Upper lobe of right lung (tissue), 1 donor: Measurements from ENCODE around the gene MARK1. TPM values are rescaled to one million over a fixed set of nuclear protein-coding genes. Genes with fewer than 3 reads are reported as not detected.
"Not testable (repeated sequence)": the region's sequence is repeated elsewhere in the genome, so short reads cannot be mapped to it uniquely, and the experiment has no call there.

Source experiments
- ATAC-seq: fragments of 200-7000 bp; cut with Tn5 transposase; one replicate; pipeline ENCODE4 v1.9.1; 2020; ENCODE audit warnings: mild to moderate bottlenecking, moderate library complexity
- DNase-seq: peaks from one replicate; pipeline ENCODE4 v3.0.0-alpha.2; 2020
- H3K27ac ChIP-seq: fragments of 200-600 bp; one replicate; pipeline ENCODE4 v1.8.0; 2022
- H3K27me3 ChIP-seq: fragments of 200-600 bp; one replicate; pipeline ENCODE4 v1.8.0; 2022; ENCODE audit warnings: mild to moderate bottlenecking
- H3K36me3 ChIP-seq: fragments of 200-600 bp; one replicate; pipeline ENCODE4 v1.8.0; 2022
- H3K4me1 ChIP-seq: fragments of 200-600 bp; one replicate; pipeline ENCODE4 v1.8.0; 2022
- H3K4me3 ChIP-seq: fragments of 200-600 bp; one replicate; pipeline ENCODE4 v1.8.0; 2022; ENCODE audit warnings: mild to moderate bottlenecking
- H3K9me3 ChIP-seq: fragments of 200-600 bp; one replicate; pipeline ENCODE4 v1.8.0; 2022
- intact Hi-C: fragments of 100-400 bp; cut with DNase I; formaldehyde crosslinking; loops from one replicate; pipeline ENCODE4 v1.11.0; 2022
- total RNA-seq: library from RNA; stranded (reverse); fragmentation: NEBNext Ultra II Directional; extraction: Animal tissue kit (Norgen Biotek cat#: 25700); gene quantifications from one replicate; pipeline ENCODE4 v1.2.1, GENCODE V29; 2021
- TF ChIP-seq, protein P1 (sequence below): fragments of 200-600 bp; IDR thresholded peaks from one replicate; pipeline ENCODE4 v1.8.0; 2022; ENCODE audit warnings: antibody characterized with exemption
- donor health status: DM: no; HTN: yes; CAD: no; lungs with severe emphysema.

Gene MARK1
- total RNA-seq, 1 donor from 2014 or later: 2.3 TPM

DNA sequence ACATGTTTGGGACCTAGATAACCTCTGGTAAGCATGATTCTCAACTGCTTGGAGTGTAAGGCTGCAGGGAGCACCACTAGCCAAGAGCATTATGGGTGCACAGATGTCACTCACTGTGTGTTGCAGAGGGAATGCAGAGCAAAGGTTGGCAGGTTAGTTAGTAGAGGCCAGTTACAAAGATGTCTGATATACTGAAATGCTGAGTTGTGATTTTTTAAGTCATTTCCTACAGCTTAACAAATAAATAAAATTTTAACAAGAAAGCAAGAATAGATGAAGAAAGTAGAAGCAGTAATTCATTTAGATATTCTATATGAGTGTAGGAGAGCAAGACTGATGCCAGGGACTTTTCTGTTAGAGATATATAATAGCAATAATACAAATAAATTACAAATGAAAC, 64.8 kb downstream of the MARK1 start:
- H3K9me3 ChIP-seq: no peaks in the 10 kb centered on the region
- H3K27ac ChIP-seq: no peak overlapping the region
- TF ChIP-seq, protein P1, sequence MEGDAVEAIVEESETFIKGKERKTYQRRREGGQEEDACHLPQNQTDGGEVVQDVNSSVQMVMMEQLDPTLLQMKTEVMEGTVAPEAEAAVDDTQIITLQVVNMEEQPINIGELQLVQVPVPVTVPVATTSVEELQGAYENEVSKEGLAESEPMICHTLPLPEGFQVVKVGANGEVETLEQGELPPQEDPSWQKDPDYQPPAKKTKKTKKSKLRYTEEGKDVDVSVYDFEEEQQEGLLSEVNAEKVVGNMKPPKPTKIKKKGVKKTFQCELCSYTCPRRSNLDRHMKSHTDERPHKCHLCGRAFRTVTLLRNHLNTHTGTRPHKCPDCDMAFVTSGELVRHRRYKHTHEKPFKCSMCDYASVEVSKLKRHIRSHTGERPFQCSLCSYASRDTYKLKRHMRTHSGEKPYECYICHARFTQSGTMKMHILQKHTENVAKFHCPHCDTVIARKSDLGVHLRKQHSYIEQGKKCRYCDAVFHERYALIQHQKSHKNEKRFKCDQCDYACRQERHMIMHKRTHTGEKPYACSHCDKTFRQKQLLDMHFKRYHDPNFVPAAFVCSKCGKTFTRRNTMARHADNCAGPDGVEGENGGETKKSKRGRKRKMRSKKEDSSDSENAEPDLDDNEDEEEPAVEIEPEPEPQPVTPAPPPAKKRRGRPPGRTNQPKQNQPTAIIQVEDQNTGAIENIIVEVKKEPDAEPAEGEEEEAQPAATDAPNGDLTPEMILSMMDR: no peak
- H3K36me3 ChIP-seq: no peaks in the 10 kb centered on the region
- H3K27me3 ChIP-seq: no peaks in the 10 kb centered on the region
- no peaks in the 10 kb centered on the region for H3K4me1 ChIP-seq
- no peak for DNase-seq
- intact Hi-C loops: no loop called here
- ATAC-seq: no peak
- H3K4me3 ChIP-seq: no peak overlapping the region

DNA sequence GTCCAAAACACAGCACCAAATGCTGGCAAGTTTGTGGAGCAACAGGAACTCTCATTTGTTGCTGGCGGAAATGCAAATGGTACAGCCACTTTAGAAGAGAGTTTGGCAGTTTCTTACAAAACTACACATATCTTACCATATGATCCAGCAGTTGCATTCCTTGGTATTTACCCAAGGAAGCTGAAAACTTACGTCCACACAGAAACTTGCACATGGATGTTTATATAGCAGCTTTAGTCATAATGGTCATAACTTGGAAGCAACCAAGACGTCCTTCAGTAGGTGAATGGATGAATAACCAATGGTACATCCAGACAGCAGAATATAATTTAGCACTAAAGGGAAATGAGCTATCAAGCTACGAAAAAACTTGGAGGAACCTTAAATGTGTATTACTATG, 66.4 kb downstream of the MARK1 start:
- Histone ChIP-seq H3K36me3 (no peaks in the 10 kb centered on the region), H3K9me3 (no peaks in the 10 kb centered on the region), H3K27me3 (no peaks in the 10 kb centered on the region), H3K27ac (no peak overlapping the region), H3K4me3 (no peak overlapping the region), H3K4me1 (no peaks in the 10 kb centered on the region)
- intact Hi-C loops: no loop called here
- TF ChIP-seq, protein P1: no peak
- DNase-seq: no peak
- ATAC-seq: no peak

DNA sequence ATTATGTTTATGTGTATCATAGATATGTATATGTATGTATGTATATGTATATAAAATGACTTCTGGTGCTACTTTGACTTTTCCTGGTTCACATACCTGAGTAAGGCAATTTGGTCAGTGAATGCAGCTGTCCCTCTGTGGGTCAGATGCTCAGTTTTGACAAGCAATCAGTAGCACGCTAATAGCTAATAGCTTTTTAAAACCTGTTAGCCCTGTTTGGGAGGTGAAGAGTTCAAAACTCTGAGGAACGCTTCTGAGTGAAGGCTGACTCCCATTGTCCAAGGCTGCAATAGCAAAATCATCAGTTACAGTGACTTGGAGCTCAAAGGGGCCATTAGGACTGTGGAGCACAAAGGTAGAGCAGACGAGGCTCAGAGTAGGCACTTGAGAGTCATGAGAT, 67.2 kb downstream of the MARK1 start:
- intact Hi-C loops: no loop called here
- no peak for ATAC-seq

DNA sequence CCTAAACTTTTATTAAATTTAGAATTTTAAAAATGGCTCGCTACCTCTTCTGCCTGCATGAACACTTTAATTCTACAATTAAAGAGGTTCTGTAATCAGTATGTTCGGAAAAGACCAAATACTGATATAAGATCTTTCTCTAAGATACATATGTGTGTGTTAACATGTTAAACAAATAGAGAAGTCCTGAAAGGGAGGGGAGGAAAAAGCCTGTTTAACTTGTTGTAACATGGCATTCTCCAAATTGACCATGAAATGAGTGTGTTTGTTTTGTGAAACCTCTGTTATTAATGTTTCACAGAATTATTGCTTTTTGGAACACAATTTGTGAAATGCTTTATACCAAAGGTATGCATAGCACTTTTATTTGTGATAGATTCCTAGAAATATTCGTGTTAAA, 77.0 kb downstream of the MARK1 start:
- DNase-seq (no peak), ATAC-seq (no peak)
- intact Hi-C loops: no loop called here
- no peaks in the 10 kb centered on the region for H3K36me3 ChIP-seq
- TF ChIP-seq, protein P1: no peak
- H3K4me3 ChIP-seq: no peak overlapping the region
- H3K4me1 ChIP-seq: no peaks in the 10 kb centered on the region
- no peak overlapping the region for H3K27ac ChIP-seq
- no peaks in the 10 kb centered on the region for H3K9me3 ChIP-seq
- H3K27me3 ChIP-seq: no peaks in the 10 kb centered on the region

More for the DNA sequence above, 67.2 kb downstream of the MARK1 start:
- Histone ChIP-seq H3K27ac (no peak overlapping the region), H3K36me3 (no peaks in the 10 kb centered on the region), H3K4me3 (no peak overlapping the region), H3K9me3 (no peaks in the 10 kb centered on the region), H3K4me1 (no peaks in the 10 kb centered on the region), H3K27me3 (no peaks in the 10 kb centered on the region)
- TF ChIP-seq, protein P1: no peak
- no peak for DNase-seq

DNA sequence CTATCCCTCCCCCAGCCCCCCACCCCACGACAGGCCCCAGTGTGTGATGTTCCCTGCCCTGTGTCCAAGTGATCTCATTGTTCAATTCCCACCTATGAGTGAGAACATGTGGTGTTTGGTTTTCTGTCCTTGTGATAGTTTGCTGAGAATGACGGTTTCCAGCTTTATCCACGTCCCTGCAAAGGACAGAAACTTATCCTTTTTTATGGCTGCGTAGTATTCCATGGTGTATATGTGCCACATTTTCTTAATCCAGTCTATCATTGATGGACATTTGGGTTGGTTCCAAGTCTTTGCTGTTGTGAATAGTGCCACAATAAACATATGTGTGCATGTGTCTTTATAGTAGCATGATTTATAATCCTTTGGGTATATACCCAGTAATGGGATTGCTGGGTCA, 77.7 kb downstream of the MARK1 start:
- DNase-seq, H3K4me3 ChIP-seq, H3K9me3 ChIP-seq, H3K36me3 ChIP-seq, H3K4me1 ChIP-seq, ATAC-seq, intact Hi-C loops, H3K27me3 ChIP-seq, H3K27ac ChIP-seq: not testable (repeated sequence)

DNA sequence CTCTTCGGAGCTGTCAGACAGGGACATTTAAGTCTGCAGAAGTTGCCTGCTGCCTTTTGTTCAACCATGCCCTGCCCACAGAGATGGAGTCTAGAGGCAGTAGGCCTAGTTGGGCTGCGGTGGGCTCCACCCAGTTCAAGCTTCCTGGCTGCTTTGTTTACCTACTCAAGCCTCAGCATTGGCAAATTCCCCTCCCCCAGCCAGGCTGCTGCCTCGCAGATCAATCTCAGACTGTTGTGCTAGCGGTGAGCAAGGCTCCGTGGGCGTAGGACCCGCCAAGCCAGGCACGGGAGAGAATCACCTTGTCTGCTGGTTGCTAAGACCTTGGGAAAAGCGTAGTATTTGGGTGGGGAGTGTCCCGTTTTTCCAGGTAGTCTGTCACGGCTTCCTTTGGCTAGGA, 83.2 kb downstream of the MARK1 start:
- H3K27ac ChIP-seq, H3K4me1 ChIP-seq, H3K9me3 ChIP-seq, ATAC-seq, DNase-seq, H3K4me3 ChIP-seq, H3K27me3 ChIP-seq, intact Hi-C loops, H3K36me3 ChIP-seq: not testable (repeated sequence)

DNA sequence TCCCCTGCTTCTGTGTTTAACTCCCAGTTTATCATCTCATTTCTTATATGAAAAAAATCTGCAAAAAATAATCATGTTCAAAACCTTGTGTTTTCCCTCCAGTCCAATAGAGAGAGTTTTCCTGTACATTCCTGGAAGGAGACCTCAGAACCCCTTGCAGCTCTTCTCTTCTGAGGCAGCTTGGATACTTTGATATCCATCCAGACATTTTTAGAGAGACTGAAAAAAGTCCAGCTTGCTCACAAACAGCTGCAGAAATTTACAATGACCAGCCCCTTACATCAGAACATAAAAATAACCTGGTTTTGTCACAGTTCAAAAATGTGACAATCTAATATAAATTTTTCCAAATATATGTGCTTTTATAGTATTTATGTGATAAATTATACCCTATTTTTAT, 88.9 kb downstream of the MARK1 start:
- ATAC-seq: no peak

More for the DNA sequence above, 88.9 kb downstream of the MARK1 start:
- DNase-seq: no peak
- Histone ChIP-seq H3K27me3 (no peaks in the 10 kb centered on the region), H3K27ac (no peak overlapping the region), H3K36me3 (no peaks in the 10 kb centered on the region), H3K4me3 (no peak overlapping the region), H3K4me1 (no peaks in the 10 kb centered on the region), H3K9me3 (no peaks in the 10 kb centered on the region)
- intact Hi-C loops: no loop called here
- TF ChIP-seq, protein P1: no peak
